ENCODE data around the gene CRYL1.
"Not testable (repeated sequence)": the region's sequence is repeated elsewhere in the genome, so short reads cannot be mapped to it uniquely, and the experiment has no call there.

Gene CRYL1

GRCh38 chr13:20446405-20446804, 79.3 kb downstream of the CRYL1 start:
- no peak for FAIRE-seq

- no peak for FAIRE-seq
Measured at GRCh38 chr13:20442798-20443381, 82.8 kb downstream of the CRYL1 start.

- FAIRE-seq: no peak
Measured at GRCh38 chr13:20442375-20442774, 83.3 kb downstream of the CRYL1 start.

- FAIRE-seq: no peak
Measured at GRCh38 chr13:20441879-20442278, 83.8 kb downstream of the CRYL1 start.

- FAIRE-seq: no peak
Measured at GRCh38 chr13:20441056-20441455, 84.6 kb downstream of the CRYL1 start.

- no peak for FAIRE-seq
Measured at GRCh38 chr13:20439261-20439660, 86.4 kb downstream of the CRYL1 start.

GRCh38 chr13:20438801-20439200, 86.9 kb downstream of the CRYL1 start:
- FAIRE-seq: no peak

GRCh38 chr13:20436505-20436904, 89.2 kb downstream of the CRYL1 start:
- no peak for FAIRE-seq

GRCh38 chr13:20435616-20436368, 89.9 kb downstream of the CRYL1 start:
- no peak for FAIRE-seq

- not testable (repeated sequence) for FAIRE-seq
Measured at GRCh38 chr13:20434210-20434609, 91.4 kb downstream of the CRYL1 start.

- FAIRE-seq: no peak
Measured at GRCh38 chr13:20431687-20432384, 93.8 kb downstream of the CRYL1 start.

- no peak for FAIRE-seq
Measured at GRCh38 chr13:20431080-20431479, 94.6 kb downstream of the CRYL1 start.

GRCh38 chr13:20430296-20430695, 95.4 kb downstream of the CRYL1 start:
- FAIRE-seq: no peak

GRCh38 chr13:20429682-20430081, 96.0 kb downstream of the CRYL1 start:
- no peak for FAIRE-seq

GRCh38 chr13:20428666-20429644, 96.7 kb downstream of the CRYL1 start:
- no peak for FAIRE-seq

- FAIRE-seq: no peak
Measured at GRCh38 chr13:20426766-20427448, 98.8 kb downstream of the CRYL1 start.

- FAIRE-seq: no peak
Measured at GRCh38 chr13:20425819-20426219, 99.8 kb downstream of the CRYL1 start.

- FAIRE-seq: no peak
Measured at GRCh38 chr13:20424949-20425348, 100.7 kb downstream of the CRYL1 start.

- FAIRE-seq: no peak
Measured at GRCh38 chr13:20424559-20424852, 101.2 kb downstream of the CRYL1 start.

- no peak for FAIRE-seq
Measured at GRCh38 chr13:20422362-20422761, 103.3 kb downstream of the CRYL1 start.

- FAIRE-seq: no peak
Measured at GRCh38 chr13:20420938-20421337, 104.7 kb downstream of the CRYL1 start.

- no peak for FAIRE-seq
Measured at GRCh38 chr13:20418953-20419352, 106.7 kb downstream of the CRYL1 start.

All from A204.1 (cell line).